ENCODE data around the gene CLCA1.

GRCh38 chr1:86447198-86447790 lies 21.4 kb upstream of the CLCA1 start:
- TF ChIP-seq POLR2AphosphoS5 (IDR thresholded peaks at IDR 0.05; ENCODE audit: low read depth) (no peak), EZH2 (IDR thresholded peaks at IDR 0.05; ENCODE audit: low read depth, unreplicated experiment) (no peak), NANOG (IDR thresholded peaks at IDR 0.05; ENCODE audit: borderline replicate concordance) (no peak), EZH2phosphoT487 (IDR thresholded peaks at IDR 0.05; ENCODE audit: unreplicated experiment) (no peak), CREB1 (CRISPR knock-in tag; IDR thresholded peaks at IDR 0.05; ENCODE audit: low read depth) (no peak), REST (IDR thresholded peaks at IDR 0.05; ENCODE audit: unreplicated experiment) (no peak), JUNB (IDR thresholded peaks at IDR 0.05; ENCODE audit: unreplicated experiment) (no peak)
- TF ChIP-seq, protein P1, sequence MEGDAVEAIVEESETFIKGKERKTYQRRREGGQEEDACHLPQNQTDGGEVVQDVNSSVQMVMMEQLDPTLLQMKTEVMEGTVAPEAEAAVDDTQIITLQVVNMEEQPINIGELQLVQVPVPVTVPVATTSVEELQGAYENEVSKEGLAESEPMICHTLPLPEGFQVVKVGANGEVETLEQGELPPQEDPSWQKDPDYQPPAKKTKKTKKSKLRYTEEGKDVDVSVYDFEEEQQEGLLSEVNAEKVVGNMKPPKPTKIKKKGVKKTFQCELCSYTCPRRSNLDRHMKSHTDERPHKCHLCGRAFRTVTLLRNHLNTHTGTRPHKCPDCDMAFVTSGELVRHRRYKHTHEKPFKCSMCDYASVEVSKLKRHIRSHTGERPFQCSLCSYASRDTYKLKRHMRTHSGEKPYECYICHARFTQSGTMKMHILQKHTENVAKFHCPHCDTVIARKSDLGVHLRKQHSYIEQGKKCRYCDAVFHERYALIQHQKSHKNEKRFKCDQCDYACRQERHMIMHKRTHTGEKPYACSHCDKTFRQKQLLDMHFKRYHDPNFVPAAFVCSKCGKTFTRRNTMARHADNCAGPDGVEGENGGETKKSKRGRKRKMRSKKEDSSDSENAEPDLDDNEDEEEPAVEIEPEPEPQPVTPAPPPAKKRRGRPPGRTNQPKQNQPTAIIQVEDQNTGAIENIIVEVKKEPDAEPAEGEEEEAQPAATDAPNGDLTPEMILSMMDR (conservative IDR thresholded peaks at IDR 0.05; ENCODE audit: low read depth in 2 of 2), result no peak
- TF ChIP-seq, protein P2, sequence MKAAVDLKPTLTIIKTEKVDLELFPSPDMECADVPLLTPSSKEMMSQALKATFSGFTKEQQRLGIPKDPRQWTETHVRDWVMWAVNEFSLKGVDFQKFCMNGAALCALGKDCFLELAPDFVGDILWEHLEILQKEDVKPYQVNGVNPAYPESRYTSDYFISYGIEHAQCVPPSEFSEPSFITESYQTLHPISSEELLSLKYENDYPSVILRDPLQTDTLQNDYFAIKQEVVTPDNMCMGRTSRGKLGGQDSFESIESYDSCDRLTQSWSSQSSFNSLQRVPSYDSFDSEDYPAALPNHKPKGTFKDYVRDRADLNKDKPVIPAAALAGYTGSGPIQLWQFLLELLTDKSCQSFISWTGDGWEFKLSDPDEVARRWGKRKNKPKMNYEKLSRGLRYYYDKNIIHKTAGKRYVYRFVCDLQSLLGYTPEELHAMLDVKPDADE (IDR thresholded peaks at IDR 0.05), result no peak
